HG03558 (cell line): ENCODE measurements around the gene SMARCAD1.
A peak's percentile ranks its signal among the peaks of the same experiment; 100 is the strongest.
"Not testable (repeated sequence)": the region's sequence is repeated elsewhere in the genome, so short reads cannot be mapped to it uniquely, and the experiment has no call there.

Experiments used
- ATAC-seq: cut with Tn5 transposase; IDR thresholded peaks from one replicate; pipeline ENCODE4 v1.9.1; 2021; ENCODE audit warnings: moderate number of reproducible peaks; ENCODE audit not compliant: unreplicated experiment; ENCODE audit errors: extremely low read depth

SMARCAD1 gene

GRCh38 chr4:94290245-94290644, 82.6 kb downstream of the SMARCAD1 start:
- ATAC-seq, result no peak

- ATAC-seq, result not testable (repeated sequence)
These were observed 86.3 kb downstream of the SMARCAD1 start for GRCh38 chr4:94293981-94294380.

GRCh38 chr4:94295473-94295872, 87.8 kb downstream of the SMARCAD1 start:
- ATAC-seq, result not testable (repeated sequence)

- no peak for ATAC-seq
These were observed 91.1 kb downstream of the SMARCAD1 start for GRCh38 chr4:94298725-94299252.

GRCh38 chr4:94302191-94302590, 94.5 kb downstream of the SMARCAD1 start:
- no peak for ATAC-seq

GRCh38 chr4:94304365-94304971, 96.8 kb downstream of the SMARCAD1 start:
- no peak for ATAC-seq

- no peak for ATAC-seq
These were observed 98.0 kb downstream of the SMARCAD1 start for GRCh38 chr4:94305466-94306225.

GRCh38 chr4:94306713-94307112, 99.0 kb downstream of the SMARCAD1 start:
- ATAC-seq, result no peak

GRCh38 chr4:94307231-94307871, 99.7 kb downstream of the SMARCAD1 start:
- ATAC-seq, result no peak

GRCh38 chr4:94319927-94320326, 112.3 kb downstream of the SMARCAD1 start:
- not testable (repeated sequence) for ATAC-seq

GRCh38 chr4:94325835-94326234, 118.2 kb downstream of the SMARCAD1 start:
- ATAC-seq, result no peak

GRCh38 chr4:94329933-94330332, 122.3 kb downstream of the SMARCAD1 start:
- ATAC-seq, result no peak

GRCh38 chr4:94332983-94333590, 125.4 kb downstream of the SMARCAD1 start:
- no peak for ATAC-seq

GRCh38 chr4:94333866-94334265, 126.2 kb downstream of the SMARCAD1 start:
- ATAC-seq, result no peak

- no peak for ATAC-seq
These were observed 126.8 kb downstream of the SMARCAD1 start for GRCh38 chr4:94334476-94334875.

GRCh38 chr4:94334962-94335361, 127.3 kb downstream of the SMARCAD1 start:
- no peak for ATAC-seq

- ATAC-seq, result no peak
These were observed 128.6 kb downstream of the SMARCAD1 start for GRCh38 chr4:94336303-94336702.

GRCh38 chr4:94336791-94337190, 129.1 kb downstream of the SMARCAD1 start:
- ATAC-seq, result not testable (repeated sequence)

GRCh38 chr4:94338681-94339351, 131.2 kb downstream of the SMARCAD1 start:
- ATAC-seq, result peak; percentile 63

GRCh38 chr4:94339779-94340178, 132.1 kb downstream of the SMARCAD1 start:
- ATAC-seq, result no peak
